WTC11 (cell line): ENCODE results near the gene CCSER2.
"Not testable (repeated sequence)": the region's sequence is repeated elsewhere in the genome, so short reads cannot be mapped to it uniquely, and the experiment has no call there.

Experiments
- CREB1 ChIP-seq: sonication (generic); formaldehyde crosslinking; IDR thresholded peaks from 2 replicates; pipeline ENCODE4 v1.8.0; 2023; ENCODE audit warnings: mild to moderate bottlenecking, missing genetic modification reagents
- CTCF ChIP-seq: fragments of 200-600 bp; IDR thresholded peaks from 2 replicates; pipeline ENCODE4 v1.8.0; 2022; ENCODE audit warnings: antibody characterized with exemption
- ETV6 ChIP-seq: sonication (generic); formaldehyde crosslinking; IDR thresholded peaks from 2 replicates; pipeline ENCODE4 v1.8.1; 2022; ENCODE audit warnings: mild to moderate bottlenecking, missing genetic modification reagents
- GABPB1 ChIP-seq: sonication (generic); formaldehyde crosslinking; IDR thresholded peaks from 2 replicates; pipeline ENCODE4 v1.8.1; 2023; ENCODE audit warnings: mild to moderate bottlenecking, missing genetic modification reagents
- JUN ChIP-seq: sonication (generic); formaldehyde crosslinking; IDR thresholded peaks from 2 replicates; pipeline ENCODE4 v1.8.0; 2023; ENCODE audit warnings: mild to moderate bottlenecking, missing genetic modification reagents
- MAX ChIP-seq: sonication (generic); formaldehyde crosslinking; IDR thresholded peaks from 2 replicates; pipeline ENCODE4 v1.8.0; 2022; ENCODE audit warnings: mild to moderate bottlenecking, missing genetic modification reagents
- MLX ChIP-seq: sonication (generic); formaldehyde crosslinking; IDR thresholded peaks from 2 replicates; pipeline ENCODE4 v1.8.1; 2023; ENCODE audit warnings: mild to moderate bottlenecking, missing genetic modification reagents, moderate library complexity
- NFATC4 ChIP-seq: fragments of 250-450 bp; sonication (Bioruptor Pico); IDR thresholded peaks from 2 replicates; pipeline ENCODE4 v1.9.0; 2021; ENCODE audit warnings: mild to moderate bottlenecking
- NR2C2 ChIP-seq: sonication (generic); formaldehyde crosslinking; IDR thresholded peaks from 2 replicates; pipeline ENCODE4 v1.8.0; 2022; ENCODE audit warnings: mild to moderate bottlenecking, missing genetic modification reagents
- PRRX2 ChIP-seq: fragments of 250-450 bp; sonication (Bioruptor Pico); IDR thresholded peaks from 2 replicates; pipeline ENCODE4 v1.8.0; 2021; ENCODE audit warnings: mild to moderate bottlenecking
- RELA ChIP-seq: sonication (generic); formaldehyde crosslinking; IDR thresholded peaks from 2 replicates; pipeline ENCODE4 v1.8.1; 2022; ENCODE audit warnings: missing genetic modification reagents, mild to moderate bottlenecking, borderline replicate concordance
- TEAD4 ChIP-seq: sonication (generic); formaldehyde crosslinking; IDR thresholded peaks from 2 replicates; pipeline ENCODE4 v1.8.0; 2022; ENCODE audit warnings: mild to moderate bottlenecking, missing genetic modification reagents
- TP53 ChIP-seq: sonication (generic); formaldehyde crosslinking; IDR thresholded peaks from 2 replicates; pipeline ENCODE4 v1.8.1; 2023; ENCODE audit warnings: mild to moderate bottlenecking, missing genetic modification reagents
- ZNF121 ChIP-seq: sonication (generic); formaldehyde crosslinking; IDR thresholded peaks from 2 replicates; pipeline ENCODE4 v1.8.0; 2023; ENCODE audit warnings: missing genetic modification reagents

- not testable (repeated sequence) for TF ChIP-seq RELA; TEAD4 (CRISPR knock-in tag); MAX (CRISPR knock-in tag); JUN; NR2C2; CTCF; PRRX2 (CRISPR knock-in tag); ETV6 (CRISPR knock-in tag); GABPB1 (CRISPR knock-in tag); NFATC4 (CRISPR knock-in tag); MLX (CRISPR knock-in tag); TP53 (CRISPR knock-in tag); CREB1 (CRISPR knock-in tag); ZNF121 (CRISPR knock-in tag)
These were observed 121.0 kb downstream of the CCSER2 start for GRCh38 chr10:84449351-84449750.
